ENCODE measurements around the gene TRPM1.
A peak's percentile ranks its signal among the peaks of the same experiment; 100 is the strongest.

TRPM1 gene

GRCh38 chr15:30990446-30991254 lies 110.9 kb downstream of the TRPM1 start:
- H3K9ac ChIP-seq (ENCODE audit: low read length), result peak overlapping the region; percentile 88
- peak overlapping the region; percentile 91 for H3K4me3 ChIP-seq (ENCODE audit: low read length)
- H3K4me1 ChIP-seq (ENCODE audit: control insufficient read depth, insufficient read depth, low read length), result peaks cover 9% of the 10 kb centered on the region
- no peaks in the 10 kb centered on the region for H3K27me3 ChIP-seq (ENCODE audit: control insufficient read depth, insufficient read depth, low read length)
- H3K27ac ChIP-seq (ENCODE audit: low read depth, low read length), result peak overlapping the region; percentile 88
- H3K36me3 ChIP-seq (ENCODE audit: control insufficient read depth, insufficient read depth, low read length), result peaks cover 3% of the 10 kb centered on the region

- no peak overlapping the region for H3K27ac ChIP-seq (ENCODE audit: low read depth, low read length)
- peaks cover 14% of the 10 kb centered on the region for H3K4me1 ChIP-seq (ENCODE audit: control insufficient read depth, insufficient read depth, low read length)
- no peak overlapping the region for H3K9ac ChIP-seq (ENCODE audit: low read length)
- H3K36me3 ChIP-seq (ENCODE audit: control insufficient read depth, insufficient read depth, low read length), result peaks cover 5% of the 10 kb centered on the region
- H3K27me3 ChIP-seq (ENCODE audit: control insufficient read depth, insufficient read depth, low read length), result no peaks in the 10 kb centered on the region
- peak overlapping the region; percentile 91 for H3K4me3 ChIP-seq (ENCODE audit: low read length)
Observed at GRCh38 chr15:30990036-30990435, 111.5 kb downstream of the TRPM1 start.

GRCh38 chr15:30985081-30985531 lies 116.4 kb downstream of the TRPM1 start:
- H3K9ac ChIP-seq (ENCODE audit: low read length), result no peak overlapping the region
- H3K36me3 ChIP-seq (ENCODE audit: control insufficient read depth, insufficient read depth, low read length), result peaks cover 5% of the 10 kb centered on the region
- peaks cover 9% of the 10 kb centered on the region for H3K4me1 ChIP-seq (ENCODE audit: control insufficient read depth, insufficient read depth, low read length)
- H3K27ac ChIP-seq (ENCODE audit: low read depth, low read length), result peak overlapping the region; percentile 2
- H3K27me3 ChIP-seq (ENCODE audit: control insufficient read depth, insufficient read depth, low read length), result no peaks in the 10 kb centered on the region
- H3K4me3 ChIP-seq (ENCODE audit: low read length), result no peak overlapping the region

- peaks cover 6% of the 10 kb centered on the region for H3K4me1 ChIP-seq (ENCODE audit: control insufficient read depth, insufficient read depth, low read length)
- peaks cover 5% of the 10 kb centered on the region for H3K36me3 ChIP-seq (ENCODE audit: control insufficient read depth, insufficient read depth, low read length)
- H3K27ac ChIP-seq (ENCODE audit: low read depth, low read length), result peak overlapping the region; percentile 2
- H3K27me3 ChIP-seq (ENCODE audit: control insufficient read depth, insufficient read depth, low read length), result no peaks in the 10 kb centered on the region
- H3K9ac ChIP-seq (ENCODE audit: low read length), result no peak overlapping the region
- H3K4me3 ChIP-seq (ENCODE audit: low read length), result no peak overlapping the region
Observed at GRCh38 chr15:30984542-30984941, 117.0 kb downstream of the TRPM1 start.

- no peak overlapping the region for H3K9ac ChIP-seq (ENCODE audit: low read length)
- no peak overlapping the region for H3K4me3 ChIP-seq (ENCODE audit: low read length)
- peaks cover 5% of the 10 kb centered on the region for H3K36me3 ChIP-seq (ENCODE audit: control insufficient read depth, insufficient read depth, low read length)
- H3K27ac ChIP-seq (ENCODE audit: low read depth, low read length), result no peak overlapping the region
- peaks cover 6% of the 10 kb centered on the region for H3K4me1 ChIP-seq (ENCODE audit: control insufficient read depth, insufficient read depth, low read length)
- no peaks in the 10 kb centered on the region for H3K27me3 ChIP-seq (ENCODE audit: control insufficient read depth, insufficient read depth, low read length)
Observed at GRCh38 chr15:30984118-30984517, 117.4 kb downstream of the TRPM1 start.

GRCh38 chr15:30979457-30979856 lies 122.1 kb downstream of the TRPM1 start:
- no peaks in the 10 kb centered on the region for H3K4me1 ChIP-seq (ENCODE audit: control insufficient read depth, insufficient read depth, low read length)
- no peaks in the 10 kb centered on the region for H3K36me3 ChIP-seq (ENCODE audit: control insufficient read depth, insufficient read depth, low read length)
- H3K27me3 ChIP-seq (ENCODE audit: control insufficient read depth, insufficient read depth, low read length), result no peaks in the 10 kb centered on the region
- no peak overlapping the region for H3K4me3 ChIP-seq (ENCODE audit: low read length)
- no peak overlapping the region for H3K9ac ChIP-seq (ENCODE audit: low read length)
- no peak overlapping the region for H3K27ac ChIP-seq (ENCODE audit: low read depth, low read length)

GRCh38 chr15:30978328-30978727 lies 123.2 kb downstream of the TRPM1 start:
- Histone ChIP-seq H3K36me3 (ENCODE audit: control insufficient read depth, insufficient read depth, low read length) (no peaks in the 10 kb centered on the region), H3K9ac (ENCODE audit: low read length) (no peak overlapping the region), H3K27me3 (ENCODE audit: control insufficient read depth, insufficient read depth, low read length) (no peaks in the 10 kb centered on the region), H3K27ac (ENCODE audit: low read depth, low read length) (no peak overlapping the region), H3K4me3 (ENCODE audit: low read length) (no peak overlapping the region), H3K4me1 (ENCODE audit: control insufficient read depth, insufficient read depth, low read length) (no peaks in the 10 kb centered on the region)

- H3K36me3 ChIP-seq (ENCODE audit: control insufficient read depth, insufficient read depth, low read length), result peaks cover 2% of the 10 kb centered on the region
- no peak overlapping the region for H3K27ac ChIP-seq (ENCODE audit: low read depth, low read length)
- H3K27me3 ChIP-seq (ENCODE audit: control insufficient read depth, insufficient read depth, low read length), result no peaks in the 10 kb centered on the region
- H3K4me3 ChIP-seq (ENCODE audit: low read length), result no peak overlapping the region
- no peaks in the 10 kb centered on the region for H3K4me1 ChIP-seq (ENCODE audit: control insufficient read depth, insufficient read depth, low read length)
- H3K9ac ChIP-seq (ENCODE audit: low read length), result no peak overlapping the region
Observed at GRCh38 chr15:30974112-30974511, 127.4 kb downstream of the TRPM1 start.

GRCh38 chr15:30973379-30973778 lies 128.1 kb downstream of the TRPM1 start:
- H3K36me3 ChIP-seq (ENCODE audit: control insufficient read depth, insufficient read depth, low read length), result peaks cover 2% of the 10 kb centered on the region
- H3K4me3 ChIP-seq (ENCODE audit: low read length), result no peak overlapping the region
- no peak overlapping the region for H3K27ac ChIP-seq (ENCODE audit: low read depth, low read length)
- no peaks in the 10 kb centered on the region for H3K27me3 ChIP-seq (ENCODE audit: control insufficient read depth, insufficient read depth, low read length)
- no peaks in the 10 kb centered on the region for H3K4me1 ChIP-seq (ENCODE audit: control insufficient read depth, insufficient read depth, low read length)
- no peak overlapping the region for H3K9ac ChIP-seq (ENCODE audit: low read length)

GRCh38 chr15:30969724-30970123 lies 131.8 kb downstream of the TRPM1 start:
- no peak overlapping the region for H3K9ac ChIP-seq (ENCODE audit: low read length)
- no peak overlapping the region for H3K4me3 ChIP-seq (ENCODE audit: low read length)
- H3K27ac ChIP-seq (ENCODE audit: low read depth, low read length), result no peak overlapping the region
- no peaks in the 10 kb centered on the region for H3K4me1 ChIP-seq (ENCODE audit: control insufficient read depth, insufficient read depth, low read length)
- no peaks in the 10 kb centered on the region for H3K27me3 ChIP-seq (ENCODE audit: control insufficient read depth, insufficient read depth, low read length)
- peaks cover 9% of the 10 kb centered on the region for H3K36me3 ChIP-seq (ENCODE audit: control insufficient read depth, insufficient read depth, low read length)

GRCh38 chr15:30963681-30964080 lies 137.8 kb downstream of the TRPM1 start:
- no peak overlapping the region for H3K9ac ChIP-seq (ENCODE audit: low read length)
- no peak overlapping the region for H3K27ac ChIP-seq (ENCODE audit: low read depth, low read length)
- no peaks in the 10 kb centered on the region for H3K4me1 ChIP-seq (ENCODE audit: control insufficient read depth, insufficient read depth, low read length)
- H3K4me3 ChIP-seq (ENCODE audit: low read length), result no peak overlapping the region
- no peaks in the 10 kb centered on the region for H3K27me3 ChIP-seq (ENCODE audit: control insufficient read depth, insufficient read depth, low read length)
- peaks cover 10% of the 10 kb centered on the region for H3K36me3 ChIP-seq (ENCODE audit: control insufficient read depth, insufficient read depth, low read length)

- Histone ChIP-seq H3K9ac (ENCODE audit: low read length) (no peak overlapping the region), H3K4me1 (ENCODE audit: control insufficient read depth, insufficient read depth, low read length) (no peaks in the 10 kb centered on the region), H3K27ac (ENCODE audit: low read depth, low read length) (no peak overlapping the region), H3K36me3 (ENCODE audit: control insufficient read depth, insufficient read depth, low read length) (peaks cover 15% of the 10 kb centered on the region), H3K27me3 (ENCODE audit: control insufficient read depth, insufficient read depth, low read length) (no peaks in the 10 kb centered on the region), H3K4me3 (ENCODE audit: low read length) (no peak overlapping the region)
Observed at GRCh38 chr15:30962659-30963058, 138.9 kb downstream of the TRPM1 start.

GRCh38 chr15:30962079-30962478 lies 139.4 kb downstream of the TRPM1 start:
- no peaks in the 10 kb centered on the region for H3K27me3 ChIP-seq (ENCODE audit: control insufficient read depth, insufficient read depth, low read length)
- H3K9ac ChIP-seq (ENCODE audit: low read length), result no peak overlapping the region
- no peak overlapping the region for H3K4me3 ChIP-seq (ENCODE audit: low read length)
- H3K27ac ChIP-seq (ENCODE audit: low read depth, low read length), result no peak overlapping the region
- no peaks in the 10 kb centered on the region for H3K4me1 ChIP-seq (ENCODE audit: control insufficient read depth, insufficient read depth, low read length)
- peaks cover 17% of the 10 kb centered on the region for H3K36me3 ChIP-seq (ENCODE audit: control insufficient read depth, insufficient read depth, low read length)
